NCI-H1417 treated with DMSO at 0.1 percent for 48 hours (cell line): ENCODE measurements around the gene RLF.

ENCODE experiments used
- DNase-seq: peaks from one replicate; lab custom pipeline; 2025; lab: John Stamatoyannopoulos, UW

The RLF gene

DNA sequence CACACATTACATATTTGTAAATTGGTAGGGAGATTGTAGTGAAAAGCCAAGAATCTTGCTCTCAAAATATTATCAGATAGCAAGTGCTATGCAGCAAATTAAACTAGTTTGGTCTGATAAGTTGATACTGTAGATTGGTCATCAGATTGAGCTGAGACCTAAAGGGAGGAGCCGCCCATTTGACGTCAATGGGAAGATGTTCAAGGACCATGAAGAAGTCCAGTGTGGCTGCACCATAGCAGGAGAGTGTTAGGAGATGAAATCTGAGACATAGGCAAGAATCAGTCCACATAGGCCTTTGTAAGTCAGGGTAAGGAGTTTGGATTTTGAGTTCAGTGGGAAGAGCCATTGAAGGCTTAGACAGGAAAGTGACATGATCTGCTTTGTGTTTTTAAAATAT, 113.1 kb downstream of the RLF start:
- no peak for DNase-seq

DNA sequence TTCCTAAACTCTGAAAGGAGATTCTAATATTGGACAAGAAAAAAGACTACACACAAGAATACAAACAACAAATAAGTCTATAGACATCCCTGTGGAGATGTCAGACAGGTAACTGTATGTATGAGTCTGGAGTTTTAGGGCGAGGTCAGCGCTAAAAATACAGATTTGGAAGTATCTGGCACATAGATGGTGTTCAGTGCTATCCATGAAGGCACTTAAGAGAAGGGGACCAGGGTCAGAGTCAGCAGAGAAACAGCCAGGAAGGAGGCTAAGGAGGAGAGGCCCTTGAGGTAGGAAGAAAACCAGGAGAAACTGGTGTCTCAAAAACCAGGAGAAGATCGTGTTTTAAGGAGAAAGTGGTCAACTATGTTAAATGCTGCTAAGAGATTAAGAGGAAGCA, 114.9 kb downstream of the RLF start:
- DNase-seq: no peak

DNA sequence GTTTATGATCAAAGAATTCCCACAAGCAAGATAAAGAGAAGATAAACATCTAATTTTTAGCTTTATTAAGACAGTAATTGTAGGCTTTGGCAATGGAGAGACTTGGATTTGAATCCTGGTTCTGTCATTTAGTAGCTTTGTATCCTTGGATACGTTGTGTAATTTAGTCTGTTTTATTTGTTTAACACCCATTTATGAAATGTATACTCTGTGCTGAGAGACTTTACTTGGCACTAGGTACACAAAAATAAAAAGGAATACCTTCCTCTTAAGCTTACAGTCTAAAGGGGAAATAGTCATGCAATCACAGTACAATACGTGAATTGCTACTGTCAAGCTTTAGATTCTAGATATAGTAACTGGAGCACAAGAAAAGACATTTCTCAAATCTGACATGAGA, 120.7 kb downstream of the RLF start:
- DNase-seq: no peak
